HuH-7.5 (cell line): ENCODE data around the gene MARCHF4.

ENCODE experiments used
- DNase-seq: peaks from one replicate; pipeline ENCODE4 v3.0.0; 2011; ENCODE audit warnings: low spot score

Gene MARCHF4

GRCh38 chr2:216350214-216350791 lies 22.0 kb downstream of the MARCHF4 start:
- DNase-seq, result no peak

GRCh38 chr2:216349366-216349765 lies 22.9 kb downstream of the MARCHF4 start:
- DNase-seq, result no peak

- DNase-seq, result no peak
Measured at GRCh38 chr2:216348756-216349308, 23.5 kb downstream of the MARCHF4 start.

- DNase-seq, result no peak
Measured at GRCh38 chr2:216346781-216347180, 25.5 kb downstream of the MARCHF4 start.

GRCh38 chr2:216345846-216346245 lies 26.4 kb downstream of the MARCHF4 start:
- DNase-seq, result no peak

GRCh38 chr2:216344950-216345300 lies 27.4 kb downstream of the MARCHF4 start:
- DNase-seq, result no peak

GRCh38 chr2:216344206-216344949 lies 27.9 kb downstream of the MARCHF4 start:
- no peak for DNase-seq

- no peak for DNase-seq
Measured at GRCh38 chr2:216343221-216343980, 28.9 kb downstream of the MARCHF4 start.

- no peak for DNase-seq
Measured at GRCh38 chr2:216341121-216341520, 31.2 kb downstream of the MARCHF4 start.

- DNase-seq, result no peak
Measured at GRCh38 chr2:216340280-216340631, 32.0 kb downstream of the MARCHF4 start.

- no peak for DNase-seq
Measured at GRCh38 chr2:216339456-216340279, 32.6 kb downstream of the MARCHF4 start.

- no peak for DNase-seq
Measured at GRCh38 chr2:216335252-216335651, 37.0 kb downstream of the MARCHF4 start.

GRCh38 chr2:216328347-216328746 lies 43.9 kb downstream of the MARCHF4 start:
- no peak for DNase-seq

GRCh38 chr2:216327447-216327935 lies 44.8 kb downstream of the MARCHF4 start:
- no peak for DNase-seq
